GM19238 (cell line): Measurements from ENCODE around the gene PIGQ.

Experiments
- DNase-seq: peaks from one replicate; pipeline ENCODE4 v3.0.0; 2011; ENCODE audit warnings: low spot score; ENCODE audit not compliant: insufficient read length

Gene PIGQ

DNA sequence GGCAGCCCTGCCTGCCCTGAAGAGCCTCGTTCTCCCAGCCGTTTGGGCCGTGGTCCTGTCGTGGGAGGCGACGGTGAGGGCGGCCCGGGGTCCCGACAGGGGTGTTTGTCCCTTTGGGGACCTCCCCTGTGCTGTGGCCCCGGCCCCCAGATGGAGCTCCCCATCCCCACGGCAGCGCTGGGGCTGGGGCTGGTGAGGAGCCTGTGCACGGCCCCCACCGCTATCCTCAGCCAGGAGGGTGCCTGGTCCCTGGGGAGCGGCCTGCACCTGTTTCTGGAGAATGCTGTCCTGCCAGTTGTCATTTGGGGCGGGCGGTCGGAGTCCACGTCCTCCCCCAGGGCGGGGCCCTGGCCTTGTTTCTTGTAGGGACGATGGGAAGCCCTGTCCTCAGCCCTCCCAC is 35.6 kb upstream of the PIGQ start:
- no peak for DNase-seq

DNA sequence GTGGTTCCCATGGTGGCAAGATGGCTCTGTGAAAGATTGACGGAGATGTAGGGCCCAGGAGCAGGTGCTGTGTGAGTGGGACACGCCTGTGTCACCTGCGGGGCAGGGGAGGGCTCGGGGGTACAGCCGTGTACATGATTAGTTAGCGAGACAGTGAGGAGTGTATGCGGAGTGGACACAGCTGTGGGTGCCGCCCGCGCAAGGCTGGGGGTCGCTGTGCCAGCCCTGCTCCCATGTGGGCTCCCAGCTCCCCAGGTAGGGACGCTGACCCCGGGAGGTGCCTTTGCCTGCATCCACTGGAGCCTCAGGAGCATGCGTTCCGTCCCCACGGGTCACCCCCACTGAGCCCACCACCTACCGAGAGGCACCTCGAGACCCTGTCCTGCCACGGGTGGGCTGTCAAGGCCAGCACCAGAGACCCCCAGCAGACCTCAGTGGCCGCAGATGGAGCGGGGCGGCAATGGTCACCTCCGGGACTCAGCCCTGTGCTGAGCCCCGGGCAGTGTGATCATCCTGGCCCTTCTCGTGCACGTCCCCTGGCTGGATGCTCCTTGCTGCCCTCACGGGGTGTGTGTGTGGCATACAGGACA is 34.8 kb upstream of the PIGQ start:
- no peak for DNase-seq

DNA sequence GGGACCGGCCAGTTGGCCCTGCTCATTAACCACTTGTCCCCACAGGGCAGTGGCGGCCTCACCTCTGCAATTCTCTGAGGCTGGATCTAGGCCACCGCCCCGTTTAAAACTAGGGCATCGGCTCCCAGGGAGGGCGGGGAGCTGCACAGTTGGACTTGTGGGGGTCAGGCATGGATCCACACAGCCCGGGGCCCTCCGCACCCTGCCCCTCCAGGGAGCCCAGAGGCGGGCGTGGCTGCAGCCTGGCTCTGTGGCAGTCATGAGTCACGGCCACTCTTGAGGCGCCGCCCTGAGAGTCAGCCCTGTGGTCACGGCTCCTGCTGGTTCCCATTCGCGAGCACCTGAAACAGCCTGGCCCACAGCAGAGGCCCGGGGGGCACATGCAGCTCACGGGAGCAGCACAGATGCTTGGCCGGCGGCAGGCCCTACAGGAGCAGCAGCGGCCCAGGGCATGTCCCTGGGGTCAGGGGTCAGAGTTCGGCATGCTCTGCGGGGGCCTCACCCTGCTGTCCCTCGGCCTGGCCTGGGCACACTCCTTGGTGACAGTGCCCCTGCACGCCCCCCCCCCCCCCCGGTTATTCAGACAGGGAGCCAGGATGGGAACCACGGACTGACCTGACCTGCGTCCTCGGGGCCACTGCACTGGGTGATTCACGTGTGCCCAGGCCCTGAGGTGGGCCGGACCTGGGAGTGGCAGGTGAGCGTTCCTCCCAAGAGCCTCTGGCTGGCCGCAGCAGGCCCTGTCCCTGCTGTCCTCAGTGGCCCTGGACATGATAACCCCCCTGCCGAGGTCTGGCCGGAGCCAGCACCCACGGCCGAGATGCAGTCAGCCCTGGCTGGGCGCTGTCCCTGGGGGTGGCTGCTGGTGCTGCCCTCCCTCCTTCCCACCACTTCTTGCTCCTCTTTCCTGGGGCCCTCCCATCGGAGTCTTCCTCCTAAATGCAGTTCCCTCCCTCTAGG is 34.0 kb upstream of the PIGQ start:
- DNase-seq = no peak

DNA sequence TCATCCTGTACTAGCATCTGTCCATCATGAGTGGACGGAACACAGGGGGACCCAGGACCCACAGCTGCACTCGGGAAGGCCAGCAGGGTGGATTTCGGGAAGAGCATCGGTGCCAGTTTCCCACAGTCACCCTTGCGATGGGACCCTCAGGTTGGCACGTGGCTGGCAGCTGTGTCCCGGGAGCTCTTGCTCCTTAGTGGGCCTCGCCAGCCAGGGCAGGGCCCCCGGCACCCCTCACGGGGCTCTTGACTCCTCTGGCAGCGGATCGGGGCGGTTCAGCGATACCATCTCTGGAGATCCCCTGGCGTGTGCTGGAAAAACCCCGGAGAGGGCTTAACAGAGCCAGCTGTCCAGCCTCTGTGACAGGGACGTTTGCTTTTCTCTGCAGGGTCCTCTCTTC is 33.0 kb upstream of the PIGQ start:
- no peak for DNase-seq

DNA sequence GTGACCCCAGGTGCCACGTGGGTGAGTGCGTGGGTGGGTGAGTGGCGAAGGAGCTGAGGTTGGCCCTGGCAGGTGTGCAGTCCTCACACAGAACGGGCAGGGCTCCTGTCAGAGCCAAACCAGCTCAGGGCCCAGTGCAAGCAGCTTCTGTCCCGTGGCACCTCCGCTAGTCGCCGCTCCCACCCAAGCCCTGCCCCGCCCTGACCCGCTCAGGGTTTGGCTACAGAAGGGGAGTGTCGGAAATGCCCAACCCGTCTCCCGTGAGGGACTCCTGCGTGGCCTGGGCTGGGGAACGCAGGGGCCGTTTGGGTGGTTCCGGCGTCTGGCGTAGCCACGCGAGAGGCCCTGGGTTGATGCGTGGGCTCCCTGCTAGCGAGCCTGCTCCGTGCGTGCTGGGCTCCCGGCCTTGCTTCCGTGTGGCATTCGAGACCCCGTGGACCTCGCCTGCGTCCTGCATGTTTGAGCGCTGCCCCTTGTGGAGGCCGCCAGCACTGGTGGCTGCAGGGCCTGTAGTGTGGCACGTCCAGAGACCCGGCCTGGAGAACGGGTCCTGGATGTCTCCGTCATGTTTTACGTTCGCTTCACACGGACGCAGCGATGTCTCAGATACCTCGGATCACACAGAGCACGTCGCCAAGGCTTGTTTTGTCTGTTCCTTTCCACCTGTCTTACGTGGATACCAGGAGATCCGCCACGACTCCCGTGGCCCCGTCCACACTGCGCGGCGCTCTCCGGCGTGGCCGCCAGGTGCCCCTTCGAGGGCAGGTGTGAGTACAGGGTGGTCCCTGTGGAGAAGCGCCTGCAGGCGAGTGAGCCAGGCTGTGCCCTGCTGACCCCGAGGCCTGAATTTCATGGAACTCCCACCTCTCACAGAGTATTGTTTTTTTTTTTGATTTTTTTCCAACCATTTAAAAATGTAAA is 32.1 kb upstream of the PIGQ start:
- DNase-seq = no peak

DNA sequence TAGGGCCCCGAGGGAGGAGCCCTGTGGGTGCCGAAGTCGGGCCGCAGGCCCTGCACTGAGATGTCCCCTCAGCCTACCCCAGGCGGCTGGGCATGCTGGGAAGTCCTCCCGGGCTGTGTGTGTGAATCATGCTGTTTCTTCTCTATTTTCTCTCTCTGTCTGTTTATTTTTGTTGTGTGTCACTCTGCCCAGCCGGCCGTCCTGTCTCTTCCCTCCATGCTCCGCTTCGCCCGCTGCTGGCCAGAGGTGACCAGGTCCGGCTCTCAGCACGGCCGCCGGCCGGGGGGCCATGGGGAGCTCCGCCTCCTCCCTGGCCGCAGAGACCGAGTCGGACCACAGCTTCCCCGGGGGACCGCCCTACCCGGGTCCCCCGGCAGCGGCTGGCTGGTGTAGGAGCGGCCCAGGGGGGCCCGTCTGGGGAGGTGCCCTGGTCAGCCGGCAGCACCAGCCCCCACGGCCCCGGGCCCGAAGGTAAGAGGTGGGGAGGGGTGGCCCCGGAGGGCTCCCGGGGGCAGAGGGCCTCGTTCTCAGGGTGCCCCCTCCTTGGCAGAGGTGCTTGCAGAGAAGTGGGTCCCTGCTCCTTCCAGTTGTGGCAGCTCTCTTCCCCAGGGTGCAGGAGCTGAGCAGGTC is 29.8 kb upstream of the PIGQ start:
- DNase-seq = no peak

DNA sequence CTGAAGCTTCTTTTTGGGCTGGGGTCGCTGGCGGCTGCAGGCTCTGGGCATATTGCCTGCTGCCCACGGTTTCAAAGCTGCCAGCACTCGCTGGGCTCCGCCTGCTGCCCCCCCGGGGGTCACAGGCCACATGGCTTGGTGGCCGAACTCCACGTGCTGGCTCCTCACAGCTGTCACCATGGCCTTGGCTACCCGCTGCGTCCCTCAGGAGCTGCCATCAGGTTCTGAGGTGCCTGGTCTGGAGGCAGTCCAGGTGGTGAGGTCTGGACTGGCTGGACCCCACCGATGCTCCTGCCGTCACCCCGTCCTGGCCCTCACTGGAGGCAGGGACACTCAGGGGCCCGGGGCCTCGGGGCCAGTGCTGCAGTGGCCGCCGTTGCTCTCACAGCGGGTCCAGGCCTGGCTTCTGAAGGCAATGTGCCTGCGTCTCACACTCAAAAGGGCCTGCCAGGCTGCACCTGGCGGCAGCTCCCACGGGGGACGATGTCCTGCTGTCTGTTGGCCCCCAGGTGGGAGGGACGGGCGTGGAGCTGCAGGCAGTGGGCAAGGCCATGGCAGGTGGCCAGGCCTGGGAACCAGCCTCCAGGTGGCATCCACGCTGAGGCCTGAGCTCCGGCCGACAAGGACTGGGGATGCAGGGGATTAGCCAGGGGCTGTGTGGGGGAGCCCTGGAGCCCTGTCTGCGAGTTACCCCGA is 29.0 kb upstream of the PIGQ start:
- DNase-seq = no peak

DNA sequence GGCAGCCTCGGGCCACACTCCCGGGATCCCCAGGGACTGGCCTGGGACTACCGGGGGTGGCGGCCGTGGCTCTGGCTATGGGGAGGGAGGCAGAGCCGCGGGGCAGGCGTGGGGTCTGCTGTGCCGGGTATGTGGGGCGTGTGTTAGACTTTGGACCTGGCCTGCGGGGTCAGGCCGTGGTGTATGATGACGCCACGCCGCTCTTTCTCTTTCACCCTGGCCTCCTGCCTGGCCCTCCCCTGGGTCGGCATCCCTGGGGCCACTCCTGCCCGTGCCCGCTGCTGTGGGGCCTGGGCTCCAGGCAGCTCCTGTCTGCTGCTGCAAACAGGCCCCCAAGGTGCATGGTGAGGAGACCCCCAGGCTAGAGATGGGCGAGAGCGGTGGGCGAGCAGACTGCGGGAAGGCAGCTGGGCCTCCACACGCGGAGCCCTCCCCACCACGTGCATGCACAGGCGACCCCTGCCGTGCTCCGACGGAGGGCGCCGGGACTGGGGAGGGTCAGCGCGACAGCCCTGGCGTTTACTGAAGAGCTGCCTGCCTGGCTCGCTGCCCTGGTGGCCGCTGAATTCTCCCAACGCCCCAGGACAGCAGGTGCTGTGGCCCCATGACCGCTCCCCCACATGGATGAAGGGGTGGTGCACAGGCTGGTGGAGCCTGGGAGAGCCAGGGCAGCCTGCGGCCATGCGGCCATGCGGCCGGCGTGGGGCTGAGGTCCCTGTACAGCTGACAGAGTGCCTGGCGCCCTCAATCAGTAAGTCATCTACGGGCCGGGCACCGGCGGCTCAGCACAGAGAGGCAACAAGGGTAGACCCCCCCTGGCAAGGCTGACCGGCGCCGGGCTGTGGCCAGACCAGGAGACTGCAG is 26.2 kb upstream of the PIGQ start:
- no peak for DNase-seq

DNA sequence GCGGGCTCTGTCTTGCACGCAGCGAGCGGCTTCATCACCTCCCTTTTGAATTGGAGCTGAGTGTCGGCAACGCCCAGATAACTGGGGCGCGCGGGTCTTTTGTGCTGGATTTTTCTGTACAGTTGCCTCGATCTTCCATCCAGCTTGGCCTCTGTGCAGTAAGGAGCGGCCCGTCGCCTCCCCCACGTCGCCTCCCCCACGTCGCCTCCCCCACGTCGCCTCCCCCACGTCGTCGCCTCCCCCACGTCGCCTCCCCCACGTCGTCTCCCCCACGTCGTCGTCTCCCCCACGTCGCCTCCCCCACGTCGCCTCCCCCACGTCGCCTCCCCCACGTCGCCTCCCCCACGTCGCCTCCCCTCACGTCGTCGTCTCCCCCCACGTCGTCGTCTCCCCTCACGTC is 25.3 kb upstream of the PIGQ start:
- DNase-seq = no peak

DNA sequence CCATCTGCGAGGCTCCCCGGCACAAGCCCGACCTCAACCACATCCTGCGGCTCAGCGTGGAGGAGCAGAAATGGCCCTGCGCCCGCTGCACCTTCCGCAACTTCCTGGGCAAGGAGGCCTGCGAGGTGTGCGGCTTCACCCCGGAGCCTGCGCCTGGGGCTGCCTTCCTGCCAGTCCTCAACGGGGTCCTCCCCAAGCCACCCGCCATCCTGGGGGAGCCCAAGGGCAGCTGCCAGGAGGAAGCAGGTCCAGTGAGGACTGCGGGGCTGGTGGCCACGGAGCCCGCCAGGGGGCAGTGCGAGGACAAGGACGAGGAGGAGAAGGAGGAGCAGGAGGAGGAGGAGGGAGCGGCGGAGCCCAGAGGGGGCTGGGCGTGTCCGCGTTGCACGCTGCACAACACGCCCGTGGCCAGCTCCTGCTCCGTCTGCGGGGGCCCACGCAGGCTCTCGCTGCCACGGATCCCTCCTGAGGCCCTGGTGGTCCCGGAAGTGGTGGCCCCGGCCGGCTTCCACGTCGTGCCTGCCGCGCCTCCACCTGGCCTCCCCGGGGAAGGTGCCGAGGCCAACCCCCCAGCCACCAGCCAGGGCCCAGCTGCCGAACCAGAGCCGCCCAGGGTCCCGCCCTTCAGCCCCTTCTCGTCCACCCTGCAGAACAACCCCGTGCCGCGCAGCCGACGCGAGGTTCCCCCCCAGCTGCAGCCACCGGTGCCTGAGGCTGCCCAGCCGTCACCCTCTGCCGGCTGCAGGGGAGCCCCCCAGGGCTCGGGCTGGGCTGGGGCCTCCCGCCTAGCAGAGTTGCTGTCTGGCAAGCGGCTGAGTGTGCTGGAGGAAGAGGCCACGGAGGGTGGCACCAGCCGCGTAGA is 22.6 kb upstream of the PIGQ start:
- no peak for DNase-seq

DNA sequence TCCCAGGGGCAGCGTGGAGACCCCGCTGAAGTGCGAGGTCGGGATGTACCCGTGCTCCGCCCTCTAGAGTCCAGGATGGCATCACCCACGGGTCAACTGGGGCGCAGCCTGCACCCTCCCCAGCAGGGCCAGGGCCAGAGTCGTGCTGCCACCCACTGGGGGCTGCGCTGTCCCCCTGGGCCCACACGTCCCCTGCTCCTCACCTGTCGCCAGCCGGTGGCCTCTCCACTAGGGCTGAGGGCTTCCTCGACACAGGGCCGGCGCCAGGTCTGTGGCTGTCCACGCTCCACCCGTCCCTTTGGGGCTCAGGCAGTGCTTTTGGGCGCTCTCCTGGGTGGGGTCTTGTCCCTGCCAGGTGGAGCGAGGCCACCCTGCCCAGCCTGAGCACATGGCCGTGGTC is 21.2 kb upstream of the PIGQ start:
- DNase-seq = no peak

DNA sequence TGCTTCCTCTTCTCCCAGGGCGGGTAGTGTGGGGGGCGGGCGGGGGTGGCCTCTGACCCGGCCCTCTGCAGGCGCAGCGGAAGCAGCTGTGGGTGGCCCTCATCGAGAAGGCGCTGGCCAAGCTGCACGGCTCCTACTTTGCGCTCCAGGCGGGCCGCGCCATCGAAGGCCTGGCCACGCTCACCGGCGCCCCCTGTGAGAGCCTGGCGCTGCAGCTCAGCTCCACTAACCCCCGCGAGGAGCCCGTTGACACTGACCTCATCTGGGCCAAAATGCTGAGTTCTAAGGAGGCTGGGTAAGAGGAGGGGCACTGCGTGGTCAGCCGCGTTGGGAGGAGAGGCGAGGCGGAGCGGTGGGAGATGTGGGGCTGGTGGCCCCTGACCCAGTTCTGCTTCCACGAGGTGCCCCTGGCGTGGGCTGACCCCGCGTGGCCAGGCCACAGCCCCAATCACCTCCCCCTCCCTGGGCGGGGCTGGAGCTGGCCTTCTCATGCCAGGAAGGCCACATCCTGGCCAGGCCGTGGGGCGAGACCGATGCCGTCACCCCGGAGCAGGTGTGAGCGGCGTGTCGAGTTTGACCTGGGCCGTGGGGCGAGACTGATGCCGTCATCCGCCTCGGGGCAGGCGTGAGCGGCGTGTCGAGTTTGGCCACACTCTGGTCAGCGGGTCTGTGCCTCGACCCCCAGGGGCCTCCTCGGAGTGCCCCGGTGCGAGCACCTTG is 20.1 kb upstream of the PIGQ start:
- no peak for DNase-seq

DNA sequence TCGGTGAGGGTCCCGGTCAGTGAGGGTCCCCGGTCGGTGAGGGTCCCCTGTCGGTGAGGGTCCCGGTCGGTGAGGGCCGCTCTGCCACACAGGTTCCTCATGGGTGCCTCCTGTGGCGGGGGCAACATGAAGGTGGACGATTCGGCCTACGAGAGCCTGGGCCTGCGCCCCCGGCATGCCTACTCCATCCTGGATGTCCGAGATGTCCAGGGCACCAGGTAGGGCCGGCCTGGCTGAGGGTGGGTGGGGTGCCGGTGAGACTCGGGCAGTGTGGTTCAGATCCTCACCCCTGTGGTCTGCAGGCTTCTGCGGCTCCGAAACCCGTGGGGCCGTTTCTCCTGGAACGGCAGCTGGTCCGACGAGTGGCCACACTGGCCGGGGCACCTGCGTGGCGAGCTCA is 18.6 kb upstream of the PIGQ start:
- DNase-seq = no peak

DNA sequence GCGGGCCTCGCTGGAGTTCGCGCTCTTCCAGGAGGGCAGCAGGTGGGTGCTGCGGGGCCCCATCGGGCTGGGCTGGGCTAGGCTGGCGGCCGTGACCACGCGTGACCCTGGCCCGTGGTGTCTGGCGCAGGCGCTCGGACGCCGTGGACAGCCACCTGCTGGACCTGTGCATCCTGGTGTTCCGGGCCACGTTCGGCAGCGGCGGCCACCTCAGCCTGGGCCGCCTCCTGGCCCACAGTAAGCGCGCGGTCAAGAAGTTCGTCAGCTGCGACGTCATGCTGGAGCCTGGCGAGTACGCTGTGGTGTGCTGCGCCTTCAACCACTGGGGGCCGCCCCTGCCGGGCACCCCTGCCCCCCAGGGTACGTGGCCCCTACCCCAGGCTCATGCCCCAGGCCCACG is 17.6 kb upstream of the PIGQ start:
- DNase-seq = no peak

DNA sequence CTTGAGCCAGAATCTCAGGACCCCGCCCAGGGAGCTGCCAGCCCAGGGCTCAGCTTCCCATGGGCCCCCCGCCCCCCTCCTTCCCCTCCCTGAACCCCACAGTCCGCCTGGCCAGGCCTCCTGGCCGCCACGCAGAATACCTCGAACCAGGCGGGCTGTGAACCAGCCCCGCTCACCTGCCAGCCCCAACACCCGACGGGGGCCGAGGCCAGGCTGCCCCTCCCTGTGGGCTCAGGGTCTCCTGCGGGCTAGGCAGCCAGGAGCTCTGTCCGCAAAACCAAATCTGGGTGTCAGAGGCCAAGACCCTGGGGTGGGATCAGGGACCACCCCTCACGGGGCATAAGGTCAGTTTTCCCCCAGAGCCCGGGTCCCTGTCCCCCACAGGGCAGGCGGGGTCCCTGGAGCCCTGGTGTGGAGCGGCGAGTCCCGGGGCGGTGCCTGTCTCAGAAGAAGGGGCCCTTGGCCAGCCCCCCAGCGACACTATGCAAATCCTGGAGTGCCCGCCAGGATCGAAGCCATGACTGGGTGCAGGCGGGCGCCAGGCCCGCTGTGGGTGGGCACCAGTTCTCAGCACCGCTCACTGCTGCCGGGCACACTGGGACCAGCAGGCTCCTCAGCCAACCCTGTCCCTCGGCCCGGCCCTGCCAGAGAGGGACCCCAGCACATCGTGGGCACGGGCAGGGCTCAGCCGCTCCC is 16.0 kb upstream of the PIGQ start:
- DNase-seq = no peak

DNA sequence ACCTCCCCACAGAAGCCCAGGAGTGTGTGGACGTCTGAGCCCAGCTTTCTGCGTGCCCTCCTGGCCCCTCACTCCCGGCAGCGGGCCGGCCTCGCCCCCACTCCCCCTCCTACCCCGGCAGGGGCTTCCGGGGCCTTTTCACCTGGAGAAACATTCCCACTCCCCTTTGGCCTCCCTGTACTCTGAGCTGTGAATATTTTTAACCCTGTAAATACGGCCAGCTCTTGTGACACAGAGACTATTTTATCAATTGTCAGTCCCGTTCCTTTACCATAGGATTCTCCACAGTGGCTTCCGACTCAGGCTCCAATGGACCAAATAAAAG is 15.5 kb upstream of the PIGQ start:
- DNase-seq = no peak

DNA sequence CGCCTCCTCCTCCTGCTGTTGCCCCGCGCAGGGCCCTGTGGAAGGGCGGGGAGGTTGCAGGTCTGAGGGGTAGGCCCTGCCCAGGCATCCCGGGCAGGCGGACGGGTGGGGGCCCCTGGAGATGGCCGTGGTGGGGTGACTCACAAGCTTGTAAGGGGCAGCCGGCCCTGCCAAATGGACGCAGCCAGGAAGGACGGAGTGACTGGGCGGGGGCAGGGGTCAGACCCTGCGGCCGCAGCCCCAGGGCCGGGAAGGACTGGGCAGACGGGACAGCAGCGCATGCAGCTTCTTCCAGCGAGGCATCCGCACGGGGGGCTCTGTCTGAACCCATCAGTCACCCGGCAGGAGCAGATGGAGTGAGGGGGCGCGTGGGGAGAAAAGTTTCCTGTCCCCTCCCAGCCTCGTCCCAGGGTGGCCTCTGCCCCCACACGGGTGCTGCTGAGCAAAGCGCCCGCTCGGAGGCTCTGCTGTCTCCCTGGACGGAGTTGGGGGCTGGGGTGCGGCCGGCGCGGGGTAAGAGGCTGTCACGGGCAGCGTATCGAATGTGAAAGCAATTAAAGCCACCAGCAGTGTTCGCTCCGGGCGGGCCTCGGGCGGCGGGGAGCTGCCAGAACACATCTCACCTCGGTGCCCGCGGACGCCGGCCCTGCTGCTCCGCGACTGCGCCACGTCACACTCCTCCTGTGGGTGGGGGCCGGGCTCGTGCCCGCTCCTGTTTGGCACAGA is 15.0 kb upstream of the PIGQ start:
- no peak for DNase-seq
